IMR-90 (cell line): Measurements from ENCODE around the gene FBXL16. TPM values are rescaled to one million over a fixed set of nuclear protein-coding genes. Genes with fewer than 3 reads are reported as not detected.

Experiments
- ATAC-seq: fragments of 200-7000 bp; cut with Tn5 transposase; 2 replicates; pipeline ENCODE4 v1.9.1; 2020; ENCODE audit warnings: low read depth, mild to moderate bottlenecking, moderate library complexity
- BruUV-seq: library from RNA; stranded (reverse); fragments of 400-500 nt; replicated peaks from 2 replicates; lab custom pipeline; 2021; lab: Mats Ljungman, UMichigan
- CTCF ChIA-PET: fragments of 300-600 bp; formaldehyde crosslinking; extraction: SDS; loops from one replicate; lab custom pipeline; 2021; ENCODE audit warnings: antibody characterized with exemption; lab: Yijun Ruan, JAX
- POLR2A ChIA-PET: fragments of 300-600 bp; sonication (Branson Sonifier 250); formaldehyde crosslinking; loops from one replicate; lab custom pipeline; 2022; ENCODE audit warnings: antibody characterized with exemption; ENCODE audit not compliant: unreplicated experiment; lab: Charles Lee
- DNase-seq: peaks from one replicate; pipeline ENCODE4 v3.0.0; 2013
- H2AFZ ChIP-seq: replicated peaks from 2 replicates; pipeline ENCODE3; 2013; ENCODE audit warnings: low read length, mild to moderate bottlenecking; ENCODE audit not compliant: poor library complexity
- H2AK5ac ChIP-seq: 2 replicates; pipeline ENCODE4 v1.6.1; 2013; ENCODE audit warnings: low read depth, low read length, inconsistent platforms
- H2AK9ac ChIP-seq: replicated peaks from 2 replicates; pipeline ENCODE3; 2013; ENCODE audit warnings: mild to moderate bottlenecking, low read depth, low read length, moderate library complexity; ENCODE audit not compliant: poor library complexity
- H2BK120ac ChIP-seq: 2 replicates; pipeline ENCODE4 v1.6.1; 2013; ENCODE audit warnings: low read depth, low read length, inconsistent platforms
- H2BK15ac ChIP-seq: 3 replicates; pipeline ENCODE4 v1.6.1; 2013; ENCODE audit warnings: low read depth, low read length, inconsistent platforms
- H2BK20ac ChIP-seq: 2 replicates; pipeline ENCODE4 v1.6.1; 2013; ENCODE audit warnings: low read depth, mild to moderate bottlenecking, inconsistent platforms, low read length, moderate library complexity
- H2BK5ac ChIP-seq: 2 replicates; pipeline ENCODE4 v1.6.1; 2013; ENCODE audit warnings: mild to moderate bottlenecking, low read depth, low read length, inconsistent platforms; ENCODE audit not compliant: poor library complexity, severe bottlenecking
- H3K14ac ChIP-seq: replicated peaks from 2 replicates; pipeline ENCODE4 v1.6.1; 2013; ENCODE audit warnings: low read depth, low read length, inconsistent platforms
- H3K18ac ChIP-seq: 2 replicates; pipeline ENCODE4 v1.6.1; 2013; ENCODE audit warnings: low read depth, low read length, control low read depth
- H3K23ac ChIP-seq: 2 replicates; pipeline ENCODE4 v1.6.1; 2013; ENCODE audit warnings: low read depth, low read length, inconsistent platforms
- H3K27ac ChIP-seq: 2 replicates; pipeline ENCODE4 v1.5.1; 2013; ENCODE audit warnings: mild to moderate bottlenecking, control low read depth, low read length; ENCODE audit not compliant: insufficient read depth
- H3K27me3 ChIP-seq: 2 replicates; pipeline ENCODE4 v1.6.1; 2013; ENCODE audit warnings: low read length; ENCODE audit not compliant: control insufficient read depth, insufficient read depth
- H3K36me3 ChIP-seq: 2 replicates; pipeline ENCODE4 v1.6.1; 2013; ENCODE audit warnings: low read length, mixed read lengths; ENCODE audit not compliant: control insufficient read depth, insufficient read depth
- H3K4ac ChIP-seq: 2 replicates; pipeline ENCODE4 v1.6.1; 2013; ENCODE audit warnings: low read depth, low read length, inconsistent platforms
- H3K4me1 ChIP-seq: 2 replicates; pipeline ENCODE4 v1.6.1; 2013; ENCODE audit warnings: low read length, mixed read lengths; ENCODE audit not compliant: control insufficient read depth, insufficient read depth
- H3K4me2 ChIP-seq: 2 replicates; pipeline ENCODE4 v1.6.1; 2013; ENCODE audit warnings: low read depth, mild to moderate bottlenecking, control low read depth, low read length, moderate library complexity
- H3K4me3 ChIP-seq: 2 replicates; pipeline ENCODE4 v1.5.1; 2013; ENCODE audit warnings: low read depth, mild to moderate bottlenecking, control low read depth, low read length, moderate library complexity; ENCODE audit not compliant: insufficient read depth
- H3K56ac ChIP-seq: 2 replicates; pipeline ENCODE4 v1.6.1; 2013; ENCODE audit warnings: low read length, inconsistent platforms; ENCODE audit not compliant: insufficient read depth; ENCODE audit errors: extremely low read depth
- H3K79me1 ChIP-seq, 2 experiments: 2 replicates each; pipeline ENCODE4 v1.6.1; 2013; ENCODE audit warnings: low read length in 2 of 2, inconsistent platforms in 1 of 2, low read depth in 1 of 2
- H3K9ac ChIP-seq: 2 replicates; pipeline ENCODE4 v1.6.1; 2013; ENCODE audit warnings: low read depth, low read length, control low read depth
- H3K9me1 ChIP-seq: 2 replicates; pipeline ENCODE4 v1.6.1; 2013; ENCODE audit warnings: low read length, inconsistent platforms; ENCODE audit not compliant: insufficient read depth
- H3K9me3 ChIP-seq: 2 replicates; pipeline ENCODE4 v1.6.1; 2013; ENCODE audit warnings: low read length; ENCODE audit not compliant: control insufficient read depth, insufficient read depth
- H4K20me1 ChIP-seq: 2 replicates; pipeline ENCODE4 v1.6.1; 2013; ENCODE audit warnings: low read length, inconsistent platforms; ENCODE audit not compliant: insufficient read depth
- H4K5ac ChIP-seq: 2 replicates; pipeline ENCODE4 v1.6.1; 2013; ENCODE audit warnings: mild to moderate bottlenecking, low read depth, low read length, control low read depth
- H4K8ac ChIP-seq, 2 experiments: 2 replicates each; pipeline ENCODE4 v1.6.1; 2013; ENCODE audit warnings: low read depth in 2 of 2, low read length in 2 of 2, control low read depth in 1 of 2, inconsistent platforms in 1 of 2
- H4K91ac ChIP-seq: 2 replicates; pipeline ENCODE4 v1.6.1; 2013; ENCODE audit warnings: low read depth, low read length, inconsistent platforms; ENCODE audit not compliant: insufficient read depth
- BHLHE40 ChIP-seq: fragments of 150-350 bp; IDR thresholded peaks from 2 replicates; pipeline ENCODE4 v1.6.1; 2016; ENCODE audit warnings: mild to moderate bottlenecking, low read depth, low read length
- CHD1 ChIP-seq: IDR thresholded peaks from 2 replicates; pipeline ENCODE4 v1.6.1; 2012; ENCODE audit warnings: low read depth, low read length, improper control_type of control experiment
- FOS ChIP-seq: fragments of 150-350 bp; IDR thresholded peaks from 2 replicates; pipeline ENCODE4 v1.6.1; 2016; ENCODE audit warnings: low read depth, low read length
- MAFK ChIP-seq: IDR thresholded peaks from 2 replicates; pipeline ENCODE4 v1.6.1; 2012; ENCODE audit warnings: low read depth, low read length, improper control_type of control experiment
- MAZ ChIP-seq: IDR thresholded peaks from 2 replicates; pipeline ENCODE4 v1.6.1; 2012; ENCODE audit warnings: low read depth, mild to moderate bottlenecking, low read length, improper control_type of control experiment, moderate library complexity, borderline replicate concordance
- MXI1 ChIP-seq: IDR thresholded peaks from 2 replicates; pipeline ENCODE4 v1.6.1; 2012; ENCODE audit warnings: low read depth, mild to moderate bottlenecking, low read length, moderate library complexity, borderline replicate concordance
- NFE2L2 ChIP-seq: fragments of 150-350 bp; IDR thresholded peaks from 2 replicates; pipeline ENCODE4 v1.6.1; 2016; ENCODE audit warnings: low read depth, mild to moderate bottlenecking, low read length
- POLR2A ChIP-seq: IDR thresholded peaks from 2 replicates; pipeline ENCODE4 v1.6.1; 2012; ENCODE audit warnings: mild to moderate bottlenecking, low read depth, low read length
- RAD21 ChIP-seq: IDR thresholded peaks from 2 replicates; pipeline ENCODE4 v1.6.1; 2012; ENCODE audit warnings: low read length, improper control_type of control experiment
- RCOR1 ChIP-seq: IDR thresholded peaks from 2 replicates; pipeline ENCODE4 v1.6.1; 2012; ENCODE audit warnings: mild to moderate bottlenecking, low read length, improper control_type of control experiment; ENCODE audit not compliant: insufficient replicate concordance
- RFX5 ChIP-seq: IDR thresholded peaks from 2 replicates; pipeline ENCODE4 v1.8.0; 2012; ENCODE audit warnings: low read depth, mild to moderate bottlenecking, low read length, moderate library complexity
- SMC3 ChIP-seq: fragments of 150-350 bp; IDR thresholded peaks from 2 replicates; pipeline ENCODE4 v1.6.1; 2016; ENCODE audit warnings: low read depth, mild to moderate bottlenecking, antibody characterized with exemption, low read length, moderate library complexity
- USF2 ChIP-seq: fragments of 150-350 bp; IDR thresholded peaks from 2 replicates; pipeline ENCODE4 v1.6.1; 2017; ENCODE audit warnings: mild to moderate bottlenecking, antibody characterized with exemption, low read length, low read depth
- WGBS, 2 experiments: methylation state at CpG; one replicate each; pipeline versions ENCODE4 v1.1.5 to v1.1.7; 2013; ENCODE audit warnings: missing lambda C conversion rate in 2 of 2; ENCODE audit not compliant: insufficient read length in 1 of 2; ENCODE audit errors: extremely low coverage in 2 of 2; 5-methylcytosine and 5-hydroxymethylcytosine counted together
- dilution Hi-C: fragments of 300-500 bp; cut with HindIII; formaldehyde crosslinking; loops from one replicate; pipeline ENCODE4 v1.14.3; 2018; ENCODE audit warnings: low sequenced_read_pairs; ENCODE audit not compliant: unreplicated experiment
- in situ Hi-C: fragments of 300-500 bp; cut with MboI; formaldehyde crosslinking; loops from 3 replicates; pipeline ENCODE4 v1.14.3; 2019; ENCODE audit warnings: low sequenced_read_pairs, inconsistent platforms, mixed read lengths
- intact Hi-C: fragments of 100-400 bp; cut with micrococcal nuclease; formaldehyde crosslinking; loops from 2 replicates; pipeline ENCODE4 v1.10.0; 2022
- polyA plus RNA-seq, 3 experiments: library from polyadenylated mRNA; depleted of rRNA; stranded (reverse); fragments of >200 nt; gene quantifications; 2 replicates each; pipeline ENCODE4 v1.2.3, GENCODE V29; 2012; ENCODE audit warnings: low replicate concordance in 1 of 3
- total RNA-seq: library from RNA; depleted of rRNA; stranded (reverse); fragments of >200 nt; gene quantifications from 2 replicates; pipeline ENCODE4 v1.2.3, GENCODE V29; 2012
- TF ChIP-seq, protein P1 (sequence below): conservative IDR thresholded peaks from 2 replicates; pipeline ENCODE4 v1.5.1; 2012; ENCODE audit warnings: mild to moderate bottlenecking, low read depth, low read length, improper control_type of control experiment
- TF ChIP-seq, protein P2 (sequence below): fragments of 150-350 bp; IDR thresholded peaks from 2 replicates; pipeline ENCODE4 v1.6.1; 2016; ENCODE audit warnings: low read depth, mild to moderate bottlenecking, low read length, moderate library complexity, borderline replicate concordance

Gene FBXL16
- total and polyA plus RNA-seq, 2 of the 4 experiments (the other 2 are of a cell fraction) = 0.18 to 2.2 TPM

DNA sequence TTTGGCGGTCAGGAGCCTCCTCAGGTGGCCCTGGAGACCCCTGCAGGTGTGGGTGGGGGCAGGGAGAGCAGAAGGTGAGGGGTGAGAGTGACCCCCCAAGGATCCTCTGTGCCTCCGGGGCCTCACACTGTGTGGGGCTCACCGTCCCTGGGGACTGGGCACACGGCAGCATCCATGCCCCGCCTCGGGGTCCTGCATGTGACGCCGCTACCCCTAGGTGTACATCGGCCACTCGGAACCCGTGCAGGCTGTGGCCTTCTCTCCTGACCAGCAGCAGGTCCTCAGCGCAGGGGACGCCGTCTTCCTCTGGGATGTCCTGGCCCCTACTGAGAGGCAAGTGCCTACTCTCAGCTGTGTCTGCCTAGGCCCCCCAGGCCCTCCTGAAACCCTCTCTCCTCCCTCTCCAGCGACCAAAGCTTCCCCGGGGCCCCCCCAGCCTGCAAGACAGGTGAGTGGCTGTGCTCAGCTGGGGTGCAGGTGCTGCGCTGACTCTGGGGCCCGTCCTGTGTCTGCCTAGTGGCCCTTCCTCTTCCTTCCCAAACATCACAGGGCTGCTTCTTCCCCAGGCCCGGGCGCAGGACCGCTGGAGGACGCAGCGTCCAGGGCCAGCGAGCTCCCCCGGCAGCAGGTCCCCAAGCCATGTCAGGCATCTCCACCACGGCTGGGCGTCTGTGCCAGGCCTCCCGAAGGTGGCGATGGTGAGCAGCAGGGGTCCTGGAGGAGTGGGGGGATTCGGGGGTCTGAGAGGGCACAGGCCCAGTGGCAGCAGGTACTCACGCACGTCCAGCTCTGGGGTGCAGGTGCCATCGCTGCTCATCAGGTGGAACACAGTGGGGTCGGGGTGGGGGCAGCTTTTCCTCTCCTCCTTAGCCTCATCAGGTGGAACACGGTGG, 46.7 kb downstream of the FBXL16 start:
- H3K14ac ChIP-seq = no peak overlapping the region
- no peak overlapping the region for H3K27ac ChIP-seq
- H3K79me1 ChIP-seq = no peaks in the 10 kb centered on the region
- H3K36me3 ChIP-seq = peaks cover 4% of the 10 kb centered on the region
- no peak overlapping the region for H3K4me2 ChIP-seq
- no peak for ATAC-seq
- no peak overlapping the region for H3K9ac ChIP-seq
- H3K9me1 ChIP-seq = no peaks in the 10 kb centered on the region
- no peak overlapping the region for H4K8ac ChIP-seq
- no peak overlapping the region for H3K4ac ChIP-seq
- no peak overlapping the region for H2BK120ac ChIP-seq
- no peak overlapping the region for H2BK15ac ChIP-seq
- in situ Hi-C loops = no loop called here
- DNase-seq = no peak
- no peak overlapping the region for H4K91ac ChIP-seq
- no peak overlapping the region for H2BK20ac ChIP-seq
- intact Hi-C loops = no loop called here
- no peak overlapping the region for H4K5ac ChIP-seq
- ChIA-PET CTCF (no interaction called here), POLR2A (no interaction called here)
- H3K4me3 ChIP-seq = no peak overlapping the region
- H3K9me3 ChIP-seq = no peaks in the 10 kb centered on the region
- H2AFZ ChIP-seq = no peak overlapping the region
- H3K23ac ChIP-seq = no peak overlapping the region
- no peak overlapping the region for H2AK5ac ChIP-seq
- no peaks in the 10 kb centered on the region for H3K27me3 ChIP-seq
- dilution Hi-C loops = no loop called here
- H3K18ac ChIP-seq = no peak overlapping the region
- 85% methylated on average over 10 of the region's 35 CpGs; no CpG with 5 or more reads in 1 of the 2 experiments for WGBS, 2 experiments
- H2BK5ac ChIP-seq = no peak overlapping the region
- no TSS peak for BruUV-seq
- H3K56ac ChIP-seq = no peak overlapping the region
- H4K20me1 ChIP-seq = no peaks in the 10 kb centered on the region
- peak overlapping the region; percentile 3 for H2AK9ac ChIP-seq
- H3K4me1 ChIP-seq = peaks cover 5% of the 10 kb centered on the region
- TF ChIP-seq SMC3 = no peak
- TF ChIP-seq BHLHE40 = no peak
- no peak for TF ChIP-seq FOS
- TF ChIP-seq, protein P1, sequence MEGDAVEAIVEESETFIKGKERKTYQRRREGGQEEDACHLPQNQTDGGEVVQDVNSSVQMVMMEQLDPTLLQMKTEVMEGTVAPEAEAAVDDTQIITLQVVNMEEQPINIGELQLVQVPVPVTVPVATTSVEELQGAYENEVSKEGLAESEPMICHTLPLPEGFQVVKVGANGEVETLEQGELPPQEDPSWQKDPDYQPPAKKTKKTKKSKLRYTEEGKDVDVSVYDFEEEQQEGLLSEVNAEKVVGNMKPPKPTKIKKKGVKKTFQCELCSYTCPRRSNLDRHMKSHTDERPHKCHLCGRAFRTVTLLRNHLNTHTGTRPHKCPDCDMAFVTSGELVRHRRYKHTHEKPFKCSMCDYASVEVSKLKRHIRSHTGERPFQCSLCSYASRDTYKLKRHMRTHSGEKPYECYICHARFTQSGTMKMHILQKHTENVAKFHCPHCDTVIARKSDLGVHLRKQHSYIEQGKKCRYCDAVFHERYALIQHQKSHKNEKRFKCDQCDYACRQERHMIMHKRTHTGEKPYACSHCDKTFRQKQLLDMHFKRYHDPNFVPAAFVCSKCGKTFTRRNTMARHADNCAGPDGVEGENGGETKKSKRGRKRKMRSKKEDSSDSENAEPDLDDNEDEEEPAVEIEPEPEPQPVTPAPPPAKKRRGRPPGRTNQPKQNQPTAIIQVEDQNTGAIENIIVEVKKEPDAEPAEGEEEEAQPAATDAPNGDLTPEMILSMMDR = no peak
- TF ChIP-seq CHD1 = no peak
- no peak for TF ChIP-seq NFE2L2
- no peak for TF ChIP-seq RAD21
- TF ChIP-seq RFX5 = no peak
- TF ChIP-seq RCOR1 = no peak
- no peak for TF ChIP-seq MXI1
- TF ChIP-seq POLR2A = no peak
- TF ChIP-seq MAFK = no peak
- TF ChIP-seq, protein P2, sequence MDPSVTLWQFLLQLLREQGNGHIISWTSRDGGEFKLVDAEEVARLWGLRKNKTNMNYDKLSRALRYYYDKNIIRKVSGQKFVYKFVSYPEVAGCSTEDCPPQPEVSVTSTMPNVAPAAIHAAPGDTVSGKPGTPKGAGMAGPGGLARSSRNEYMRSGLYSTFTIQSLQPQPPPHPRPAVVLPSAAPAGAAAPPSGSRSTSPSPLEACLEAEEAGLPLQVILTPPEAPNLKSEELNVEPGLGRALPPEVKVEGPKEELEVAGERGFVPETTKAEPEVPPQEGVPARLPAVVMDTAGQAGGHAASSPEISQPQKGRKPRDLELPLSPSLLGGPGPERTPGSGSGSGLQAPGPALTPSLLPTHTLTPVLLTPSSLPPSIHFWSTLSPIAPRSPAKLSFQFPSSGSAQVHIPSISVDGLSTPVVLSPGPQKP = no peak
- TF ChIP-seq USF2 = no peak
- TF ChIP-seq MAZ = no peak
